Measurements from ENCODE around the gene PIGL. TPM values are rescaled to one million over a fixed set of nuclear protein-coding genes. Genes with fewer than 3 reads are reported as not detected.
A peak's percentile ranks its signal among the peaks of the same experiment; 100 is the strongest.

PIGL gene
- total RNA-seq, 2 donors from 2014 or later = 24.7 to 25.4 TPM

GRCh38 chr17:16343569-16343968 is 126.6 kb downstream of the PIGL start:
- Histone ChIP-seq H3K4me3 (no peak overlapping the region), H3K27ac (no peak overlapping the region), H3K27me3 (no peaks in the 10 kb centered on the region), H3K9ac (ENCODE audit: low read depth in 2 of 2, low read length in 2 of 2) (no peak overlapping the region), H3K4me1 (no peaks in the 10 kb centered on the region), H3K36me3 (no peaks in the 10 kb centered on the region), H3K9me3 (no peaks in the 10 kb centered on the region)
- no peak for DNase-seq
- TF ChIP-seq, protein P1, sequence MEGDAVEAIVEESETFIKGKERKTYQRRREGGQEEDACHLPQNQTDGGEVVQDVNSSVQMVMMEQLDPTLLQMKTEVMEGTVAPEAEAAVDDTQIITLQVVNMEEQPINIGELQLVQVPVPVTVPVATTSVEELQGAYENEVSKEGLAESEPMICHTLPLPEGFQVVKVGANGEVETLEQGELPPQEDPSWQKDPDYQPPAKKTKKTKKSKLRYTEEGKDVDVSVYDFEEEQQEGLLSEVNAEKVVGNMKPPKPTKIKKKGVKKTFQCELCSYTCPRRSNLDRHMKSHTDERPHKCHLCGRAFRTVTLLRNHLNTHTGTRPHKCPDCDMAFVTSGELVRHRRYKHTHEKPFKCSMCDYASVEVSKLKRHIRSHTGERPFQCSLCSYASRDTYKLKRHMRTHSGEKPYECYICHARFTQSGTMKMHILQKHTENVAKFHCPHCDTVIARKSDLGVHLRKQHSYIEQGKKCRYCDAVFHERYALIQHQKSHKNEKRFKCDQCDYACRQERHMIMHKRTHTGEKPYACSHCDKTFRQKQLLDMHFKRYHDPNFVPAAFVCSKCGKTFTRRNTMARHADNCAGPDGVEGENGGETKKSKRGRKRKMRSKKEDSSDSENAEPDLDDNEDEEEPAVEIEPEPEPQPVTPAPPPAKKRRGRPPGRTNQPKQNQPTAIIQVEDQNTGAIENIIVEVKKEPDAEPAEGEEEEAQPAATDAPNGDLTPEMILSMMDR (IDR thresholded peaks at IDR 0.05) = no peak
- intact Hi-C loops (cut with DNase I) = no loop called here

DNA sequence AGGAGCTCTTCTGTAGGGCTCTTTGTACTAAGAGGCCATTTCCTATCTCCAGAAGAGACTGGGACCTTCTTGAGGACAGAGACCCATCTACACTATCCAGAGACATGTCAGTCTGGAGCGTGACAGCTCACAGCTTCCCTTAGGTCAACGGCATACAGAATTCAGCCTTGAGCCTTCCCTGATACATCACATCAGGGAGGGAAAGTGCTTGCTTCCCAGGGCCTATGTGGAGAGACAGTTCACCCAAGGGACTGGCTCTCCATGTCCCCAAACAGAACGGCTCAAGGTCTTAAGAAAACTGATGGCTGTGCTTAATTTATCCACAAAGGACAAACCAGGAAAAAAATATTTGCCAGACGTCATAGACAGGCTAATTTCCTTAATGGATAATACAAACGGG is 128.6 kb downstream of the PIGL start:
- no peak overlapping the region for H3K9ac ChIP-seq (ENCODE audit: low read depth in 2 of 2, low read length in 2 of 2)
- peaks cover 9% of the 10 kb centered on the region for H3K36me3 ChIP-seq
- no peak for DNase-seq
- H3K27me3 ChIP-seq = no peaks in the 10 kb centered on the region
- no peaks in the 10 kb centered on the region for H3K4me1 ChIP-seq
- TF ChIP-seq, protein P1 (IDR thresholded peaks at IDR 0.05) = no peak
- intact Hi-C loops (cut with DNase I) = no loop called here
- no peaks in the 10 kb centered on the region for H3K9me3 ChIP-seq
- no peak overlapping the region for H3K4me3 ChIP-seq
- H3K27ac ChIP-seq = no peak overlapping the region

DNA sequence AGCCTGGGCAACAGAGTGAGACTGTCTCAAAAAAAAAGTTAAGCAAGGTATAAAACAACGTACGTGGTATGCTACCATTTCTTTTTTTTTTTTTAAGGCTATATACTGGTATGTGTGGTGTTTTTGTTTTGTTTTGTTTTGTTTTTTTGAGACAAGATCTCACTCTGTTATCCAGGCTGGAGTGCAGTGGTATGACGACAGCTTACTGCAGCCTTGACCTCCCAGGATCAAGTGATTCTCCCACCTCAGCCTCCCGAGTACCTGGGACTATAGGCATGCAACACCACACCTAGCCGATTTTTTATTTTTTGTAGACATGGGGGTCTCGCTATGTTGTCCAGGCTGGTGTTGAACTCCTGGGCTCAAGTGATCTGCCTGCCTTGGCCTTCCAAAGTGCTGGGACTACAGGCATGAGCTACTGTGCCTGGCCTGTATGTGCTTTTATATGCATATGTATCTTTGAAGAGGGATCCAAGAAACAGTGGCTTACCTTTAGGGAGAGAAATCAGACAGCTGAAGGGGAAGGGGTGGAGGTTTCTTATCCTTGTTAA is 129.8 kb downstream of the PIGL start:
- DNase-seq = no peak
- Histone ChIP-seq H3K27me3 (no peaks in the 10 kb centered on the region), H3K36me3 (peaks cover 9% of the 10 kb centered on the region), H3K9ac (ENCODE audit: low read depth in 2 of 2, low read length in 2 of 2) (no peak overlapping the region), H3K4me3 (no peak overlapping the region), H3K9me3 (no peaks in the 10 kb centered on the region), H3K4me1 (no peaks in the 10 kb centered on the region), H3K27ac (no peak overlapping the region)
- intact Hi-C loops (cut with DNase I) = no loop called here
- TF ChIP-seq, protein P1 (IDR thresholded peaks at IDR 0.05) = no peak

DNA sequence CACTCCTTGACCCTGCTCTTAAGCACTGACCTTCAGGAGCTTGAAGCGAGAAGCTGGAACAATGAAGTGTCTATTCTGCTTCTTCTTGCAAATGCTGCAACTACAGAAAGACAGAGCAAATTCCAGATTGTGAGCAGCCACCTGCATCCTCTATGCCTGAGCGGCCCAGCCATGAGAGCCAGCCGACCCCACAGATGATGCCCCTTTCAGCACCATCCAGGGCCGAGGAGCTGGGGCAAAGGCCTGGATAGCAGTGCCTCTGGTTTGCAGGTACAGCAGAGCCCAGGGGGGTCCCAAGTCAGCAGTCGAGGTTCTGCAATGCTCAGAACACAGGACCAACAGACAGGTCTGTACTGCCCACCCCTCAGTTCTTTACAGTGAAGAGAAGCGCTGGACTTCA is 131.6 kb downstream of the PIGL start:
- Histone ChIP-seq H3K4me1 (no peaks in the 10 kb centered on the region), H3K9ac (ENCODE audit: low read depth in 2 of 2, low read length in 2 of 2) (no peak overlapping the region), H3K27me3 (no peaks in the 10 kb centered on the region), H3K27ac (no peak overlapping the region), H3K4me3 (no peak overlapping the region), H3K36me3 (peaks cover 9% of the 10 kb centered on the region), H3K9me3 (no peaks in the 10 kb centered on the region)
- no peak for DNase-seq
- intact Hi-C loops (cut with DNase I) = no loop called here
- TF ChIP-seq, protein P1 (IDR thresholded peaks at IDR 0.05) = no peak

- H3K9ac ChIP-seq (ENCODE audit: low read depth in 2 of 2, low read length in 2 of 2) = peak overlapping the region in 1 of 2 donors; percentile 24
- no peak for DNase-seq
- H3K36me3 ChIP-seq = peaks cover 9% of the 10 kb centered on the region
- TF ChIP-seq, protein P1 (IDR thresholded peaks at IDR 0.05) = no peak
- H3K27me3 ChIP-seq = no peaks in the 10 kb centered on the region
- no peak overlapping the region for H3K27ac ChIP-seq
- H3K9me3 ChIP-seq = no peaks in the 10 kb centered on the region
- intact Hi-C loops (cut with DNase I) = no loop called here
- H3K4me1 ChIP-seq = no peaks in the 10 kb centered on the region
- H3K4me3 ChIP-seq = no peak overlapping the region
Measured at GRCh38 chr17:16349431-16349830, 132.4 kb downstream of the PIGL start.

All from colonic mucosa (tissue), 4 donors.